Measurements from ENCODE around the gene SLC25A4.

The SLC25A4 gene

DNA sequence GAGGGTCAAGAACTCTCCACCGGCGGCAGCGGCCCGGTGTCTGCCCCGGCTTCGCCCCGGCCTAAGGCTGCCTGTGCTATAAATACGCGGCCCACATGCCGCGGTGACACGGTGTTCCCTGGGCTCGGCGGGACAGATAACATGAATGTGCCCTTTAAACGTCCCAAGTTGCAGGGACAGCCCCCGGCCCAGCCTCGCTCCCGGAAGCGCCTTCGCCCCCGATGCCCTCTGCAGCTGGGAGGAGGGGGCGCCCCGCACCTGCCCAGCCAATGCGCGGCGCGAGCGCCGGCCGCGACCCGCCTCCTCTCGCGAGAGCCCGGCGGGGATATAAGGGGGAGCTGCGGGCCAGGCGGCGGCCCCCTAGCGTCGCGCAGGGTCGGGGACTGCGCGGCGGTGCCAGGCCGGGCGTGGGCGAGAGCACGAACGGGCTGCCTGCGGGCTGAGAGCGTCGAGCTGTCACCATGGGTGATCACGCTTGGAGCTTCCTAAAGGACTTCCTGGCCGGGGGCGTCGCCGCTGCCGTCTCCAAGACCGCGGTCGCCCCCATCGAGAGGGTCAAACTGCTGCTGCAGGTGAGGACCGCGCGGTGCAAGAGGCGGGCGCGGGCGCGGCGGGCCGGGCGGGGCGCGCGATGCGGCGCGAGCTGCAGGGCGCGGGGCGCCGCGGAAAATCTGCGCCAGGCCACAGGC lies at the start of gene SLC25A4:
Gene SLC25A4, plus strand, starts transcription at position 355 of the 689 bp plus-strand sequence. Its CDS starts 107 bp downstream, at position 462.
- TF ChIP-seq, protein P1, sequence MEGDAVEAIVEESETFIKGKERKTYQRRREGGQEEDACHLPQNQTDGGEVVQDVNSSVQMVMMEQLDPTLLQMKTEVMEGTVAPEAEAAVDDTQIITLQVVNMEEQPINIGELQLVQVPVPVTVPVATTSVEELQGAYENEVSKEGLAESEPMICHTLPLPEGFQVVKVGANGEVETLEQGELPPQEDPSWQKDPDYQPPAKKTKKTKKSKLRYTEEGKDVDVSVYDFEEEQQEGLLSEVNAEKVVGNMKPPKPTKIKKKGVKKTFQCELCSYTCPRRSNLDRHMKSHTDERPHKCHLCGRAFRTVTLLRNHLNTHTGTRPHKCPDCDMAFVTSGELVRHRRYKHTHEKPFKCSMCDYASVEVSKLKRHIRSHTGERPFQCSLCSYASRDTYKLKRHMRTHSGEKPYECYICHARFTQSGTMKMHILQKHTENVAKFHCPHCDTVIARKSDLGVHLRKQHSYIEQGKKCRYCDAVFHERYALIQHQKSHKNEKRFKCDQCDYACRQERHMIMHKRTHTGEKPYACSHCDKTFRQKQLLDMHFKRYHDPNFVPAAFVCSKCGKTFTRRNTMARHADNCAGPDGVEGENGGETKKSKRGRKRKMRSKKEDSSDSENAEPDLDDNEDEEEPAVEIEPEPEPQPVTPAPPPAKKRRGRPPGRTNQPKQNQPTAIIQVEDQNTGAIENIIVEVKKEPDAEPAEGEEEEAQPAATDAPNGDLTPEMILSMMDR (IDR thresholded peaks at IDR 0.05; ENCODE audit: insufficient read depth, low read length, poor library complexity, severe bottlenecking) = peak; percentile 9
- no peaks in the 10 kb centered on the region for H3K27me3 ChIP-seq (replicated peaks; ENCODE audit: control insufficient read depth, insufficient read depth, low read length)
- DNase-seq (ENCODE audit: extremely low read depth, insufficient read length) = peak; percentile 94

DNA sequence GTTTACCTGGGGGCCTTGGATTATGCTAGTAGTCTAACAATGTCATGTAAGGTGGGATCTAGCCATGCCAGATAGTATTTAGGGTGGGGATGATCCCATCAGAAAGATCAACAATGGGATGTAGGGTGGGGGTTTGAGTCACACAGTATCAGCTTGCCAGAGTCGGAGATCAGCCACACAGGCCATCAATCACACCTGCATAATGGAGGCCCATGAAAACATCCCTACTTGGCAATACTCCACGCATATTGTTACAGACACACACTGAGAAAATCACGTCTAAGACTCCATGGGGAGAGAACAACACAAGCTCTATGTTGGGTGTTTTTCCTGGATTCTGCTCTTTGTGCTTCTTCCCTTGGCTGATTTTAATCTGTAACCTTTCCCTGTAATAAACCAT lies 49.5 kb upstream of the SLC25A4 start:
- TF ChIP-seq, protein P1 (IDR thresholded peaks at IDR 0.05; ENCODE audit: insufficient read depth, low read length, poor library complexity, severe bottlenecking) = no peak

More for the DNA sequence above, at the start of gene SLC25A4:
- Histone ChIP-seq H3K36me3 (ENCODE audit: control insufficient read depth, insufficient read depth, low read length) (peaks cover 8% of the 10 kb centered on the region), H3K4me3 (replicated peaks; ENCODE audit: low read depth, low read length) (peak within 1 kb of the TSS; percentile 76)

DNA sequence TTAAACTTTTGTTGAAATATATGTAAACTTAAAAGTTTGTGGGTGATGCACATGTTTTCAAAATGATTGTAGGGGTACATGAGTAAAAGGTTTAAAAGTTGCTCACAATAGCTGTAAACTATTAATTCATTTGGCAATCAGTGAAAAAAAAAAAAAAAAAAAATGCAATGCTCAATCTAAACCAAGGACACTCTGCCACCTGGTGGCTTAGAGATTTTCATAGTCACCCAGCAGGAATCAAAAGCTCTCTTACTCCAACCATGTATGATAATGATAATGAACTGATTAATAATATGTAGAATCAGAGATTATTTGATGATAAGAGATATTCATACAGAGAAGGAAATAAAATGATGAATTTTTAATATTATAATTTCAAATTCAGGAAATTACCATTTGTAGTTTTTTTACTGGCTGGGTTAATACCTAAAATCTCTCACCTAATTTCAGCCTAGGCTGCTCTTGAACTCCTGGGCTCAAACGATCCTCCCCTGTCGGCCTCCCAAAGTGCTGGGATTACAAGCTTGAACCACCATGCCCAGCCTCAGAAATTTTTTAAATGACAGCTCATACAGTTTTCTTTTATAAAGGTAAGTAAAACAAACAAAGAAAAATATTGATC lies 46.9 kb upstream of the SLC25A4 start:
- Histone ChIP-seq H3K4me3 (replicated peaks; ENCODE audit: low read depth, low read length) (no peak overlapping the region), H3K27me3 (replicated peaks; ENCODE audit: control insufficient read depth, insufficient read depth, low read length) (no peaks in the 10 kb centered on the region), H3K36me3 (ENCODE audit: control insufficient read depth, insufficient read depth, low read length) (no peaks in the 10 kb centered on the region)
- DNase-seq (ENCODE audit: extremely low read depth, insufficient read length) = no peak
- TF ChIP-seq, protein P1 (IDR thresholded peaks at IDR 0.05; ENCODE audit: insufficient read depth, low read length, poor library complexity, severe bottlenecking) = peak; percentile 58

More for the DNA sequence above, 49.5 kb upstream of the SLC25A4 start:
- no peak for DNase-seq (ENCODE audit: extremely low read depth, insufficient read length)
- Histone ChIP-seq H3K4me3 (replicated peaks; ENCODE audit: low read depth, low read length) (no peak overlapping the region), H3K27me3 (replicated peaks; ENCODE audit: control insufficient read depth, insufficient read depth, low read length) (no peaks in the 10 kb centered on the region; the same call in 1 of the 2 replicates), H3K36me3 (ENCODE audit: control insufficient read depth, insufficient read depth, low read length) (no peaks in the 10 kb centered on the region)

DNA sequence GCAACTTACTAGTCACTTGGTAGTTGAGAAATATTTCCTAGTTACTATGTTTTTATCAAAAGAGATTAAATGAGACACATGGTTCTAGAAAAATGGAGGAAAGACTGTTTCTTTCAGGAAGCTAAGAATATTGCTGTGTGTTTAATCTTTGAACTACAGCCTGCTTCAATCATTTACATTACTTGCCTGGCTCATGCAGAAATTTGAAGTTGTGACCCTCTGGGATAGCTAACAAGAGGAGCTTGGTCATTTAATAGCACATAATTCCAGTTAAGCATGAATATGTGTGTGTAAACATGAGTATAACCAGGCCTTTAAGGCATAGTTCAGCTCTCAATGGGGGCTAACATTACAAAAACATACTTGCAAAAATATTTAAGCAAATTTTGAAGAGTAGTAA lies 44.6 kb upstream of the SLC25A4 start:
- TF ChIP-seq, protein P1 (IDR thresholded peaks at IDR 0.05; ENCODE audit: insufficient read depth, low read length, poor library complexity, severe bottlenecking) = no peak

DNA sequence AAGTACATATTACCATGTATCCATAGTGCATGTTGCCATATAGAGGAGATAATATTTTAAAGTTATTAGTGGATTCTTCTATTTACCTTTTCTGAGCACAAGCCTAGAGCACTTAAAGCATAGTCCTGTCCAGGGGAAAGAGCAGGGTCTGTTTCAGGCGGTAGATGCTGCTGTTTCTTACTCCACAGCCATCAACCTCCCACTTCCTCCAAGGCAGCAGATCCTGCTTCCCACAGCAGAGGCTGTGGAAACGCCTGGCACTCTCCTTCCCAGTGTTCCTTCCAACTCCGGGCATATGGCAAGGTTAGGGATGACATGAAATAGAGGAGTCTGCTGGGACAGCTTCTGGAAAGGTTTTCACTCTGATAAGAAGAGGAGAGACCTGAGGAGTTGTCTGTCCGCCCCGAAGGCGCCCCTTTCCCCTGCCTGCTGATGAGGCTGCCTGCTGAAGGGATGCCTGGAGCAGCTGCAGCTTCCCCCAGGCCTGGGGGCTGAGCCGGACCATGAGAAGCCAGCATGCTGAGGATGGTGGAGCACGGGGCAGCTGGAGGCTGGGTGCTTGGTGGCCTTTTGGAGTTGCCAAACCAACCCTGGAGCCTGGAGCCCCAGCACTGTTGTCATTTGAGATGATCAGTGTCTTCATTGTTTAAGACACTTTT lies 43.9 kb upstream of the SLC25A4 start:
- TF ChIP-seq, protein P1 (IDR thresholded peaks at IDR 0.05; ENCODE audit: insufficient read depth, low read length, poor library complexity, severe bottlenecking) = no peak
- DNase-seq (ENCODE audit: extremely low read depth, insufficient read length) = no peak
- Histone ChIP-seq H3K27me3 (replicated peaks; ENCODE audit: control insufficient read depth, insufficient read depth, low read length) (no peaks in the 10 kb centered on the region; the same call in 1 of the 2 replicates), H3K4me3 (replicated peaks; ENCODE audit: low read depth, low read length) (no peak overlapping the region), H3K36me3 (ENCODE audit: control insufficient read depth, insufficient read depth, low read length) (no peaks in the 10 kb centered on the region)

More for the DNA sequence above, 44.6 kb upstream of the SLC25A4 start:
- DNase-seq (ENCODE audit: extremely low read depth, insufficient read length) = no peak
- no peak overlapping the region for H3K4me3 ChIP-seq (replicated peaks; ENCODE audit: low read depth, low read length)
- no peaks in the 10 kb centered on the region for H3K36me3 ChIP-seq (ENCODE audit: control insufficient read depth, insufficient read depth, low read length)
- H3K27me3 ChIP-seq (replicated peaks; ENCODE audit: control insufficient read depth, insufficient read depth, low read length) = no peaks in the 10 kb centered on the region; the same call in 1 of the 2 replicates

Data from GM06990 (cell line).